Superior temporal gyrus (tissue), 1 donor: ENCODE measurements around the gene SOX4.
A peak's percentile ranks its signal among the peaks of the same experiment; 100 is the strongest.

Experiments used
- DNase-seq: peaks from one replicate; pipeline ENCODE4 v3.0.0-alpha.2; 2016; ENCODE audit errors: extremely low spot score

Gene SOX4

GRCh38 chr6:21613809-21614208, 20.3 kb downstream of the SOX4 start:
- no peak for DNase-seq

GRCh38 chr6:21614226-21614625, 20.7 kb downstream of the SOX4 start:
- DNase-seq: no peak

GRCh38 chr6:21615504-21615903, 22.0 kb downstream of the SOX4 start:
- no peak for DNase-seq

GRCh38 chr6:21616005-21616404, 22.5 kb downstream of the SOX4 start:
- DNase-seq: no peak

- DNase-seq: no peak
Observed at GRCh38 chr6:21625642-21626041, 32.1 kb downstream of the SOX4 start.

GRCh38 chr6:21626756-21627155, 33.2 kb downstream of the SOX4 start:
- DNase-seq: peak; percentile 3

GRCh38 chr6:21628160-21628559, 34.6 kb downstream of the SOX4 start:
- no peak for DNase-seq

GRCh38 chr6:21633511-21634109, 40.1 kb downstream of the SOX4 start:
- no peak for DNase-seq

- no peak for DNase-seq
Observed at GRCh38 chr6:21634582-21634981, 41.0 kb downstream of the SOX4 start.

GRCh38 chr6:21636876-21637275, 43.3 kb downstream of the SOX4 start:
- DNase-seq: no peak

GRCh38 chr6:21639316-21639715, 45.8 kb downstream of the SOX4 start:
- no peak for DNase-seq
